ENCODE measurements around the gene DNMT1.
"Not testable (repeated sequence)": the region's sequence is repeated elsewhere in the genome, so short reads cannot be mapped to it uniquely, and the experiment has no call there.

Gene DNMT1

GRCh38 chr19:10220695-10221094 is 25.9 kb upstream of the DNMT1 start:
- DNase-seq: no peak

- DNase-seq: peak; percentile 34
Measured at GRCh38 chr19:10219678-10220077, 24.9 kb upstream of the DNMT1 start.

GRCh38 chr19:10217085-10217484 is 22.3 kb upstream of the DNMT1 start:
- DNase-seq: no peak

GRCh38 chr19:10214784-10215183 is 20.0 kb upstream of the DNMT1 start:
- DNase-seq: no peak

- DNase-seq: no peak
Measured at GRCh38 chr19:10211691-10212090, 16.9 kb upstream of the DNMT1 start.

GRCh38 chr19:10211061-10211460 is 16.3 kb upstream of the DNMT1 start:
- DNase-seq: peak; percentile 94

- DNase-seq: peak; percentile 82
Measured at GRCh38 chr19:10209315-10209714, 14.6 kb upstream of the DNMT1 start.

GRCh38 chr19:10207026-10207425 is 12.3 kb upstream of the DNMT1 start:
- peak; percentile 34 for DNase-seq

GRCh38 chr19:10206226-10206885 is 11.6 kb upstream of the DNMT1 start:
- no peak for DNase-seq

GRCh38 chr19:10205636-10206035 is 10.9 kb upstream of the DNMT1 start:
- no peak for DNase-seq

- DNase-seq: no peak
Measured at GRCh38 chr19:10203686-10204085, 8.9 kb upstream of the DNMT1 start.

GRCh38 chr19:10201176-10201575 is 6.4 kb upstream of the DNMT1 start:
- DNase-seq: no peak

GRCh38 chr19:10200101-10200500 is 5.3 kb upstream of the DNMT1 start:
- DNase-seq: not testable (repeated sequence)

- peak; percentile 86 for DNase-seq
Measured at GRCh38 chr19:10198889-10199644, 4.3 kb upstream of the DNMT1 start.

GRCh38 chr19:10195199-10195519 is 406 bp upstream of the DNMT1 start:
- DNase-seq: no peak

GRCh38 chr19:10193790-10194499 is 808 bp downstream of the DNMT1 start:
- no peak for DNase-seq

- no peak for DNase-seq
Measured at GRCh38 chr19:10192922-10193321, 1.8 kb downstream of the DNMT1 start.

- DNase-seq: peak; percentile 44
Measured at GRCh38 chr19:10191347-10191746, 3.4 kb downstream of the DNMT1 start.

GRCh38 chr19:10190026-10190425 is 4.7 kb downstream of the DNMT1 start:
- DNase-seq: peak; percentile 88

- DNase-seq: peak; percentile 64
Measured at GRCh38 chr19:10189616-10190015, 5.1 kb downstream of the DNMT1 start.

GRCh38 chr19:10187315-10187714 is 7.4 kb downstream of the DNMT1 start:
- no peak for DNase-seq

- DNase-seq: no peak
Measured at GRCh38 chr19:10184636-10185035, 10.1 kb downstream of the DNMT1 start.

GRCh38 chr19:10183926-10184325 is 10.8 kb downstream of the DNMT1 start:
- no peak for DNase-seq

GRCh38 chr19:10182847-10183246 is 11.9 kb downstream of the DNMT1 start:
- no peak for DNase-seq
